NT2/D1 (cell line): ENCODE measurements around the gene FMNL2.
"Not testable (repeated sequence)": the region's sequence is repeated elsewhere in the genome, so short reads cannot be mapped to it uniquely, and the experiment has no call there.

Experiments
- DNase-seq: peaks from one replicate; pipeline ENCODE4 v3.0.0-alpha.2; 2011; ENCODE audit warnings: low read depth, low spot score
- H3K27me3 ChIP-seq: 2 replicates; pipeline ENCODE4 v1.6.0; 2011; ENCODE audit warnings: mild to moderate bottlenecking; ENCODE audit not compliant: insufficient read length, insufficient read depth
- H3K36me3 ChIP-seq: 2 replicates; pipeline ENCODE4 v1.6.1; 2011; ENCODE audit warnings: mild to moderate bottlenecking, low read length, mixed read lengths; ENCODE audit not compliant: insufficient read depth, insufficient read length
- H3K4me1 ChIP-seq: 2 replicates; pipeline ENCODE4 v1.5.1; 2011; ENCODE audit not compliant: insufficient read depth, insufficient read length
- H3K4me3 ChIP-seq: 2 replicates; pipeline ENCODE4 v1.5.1; 2011; ENCODE audit warnings: low read depth; ENCODE audit not compliant: insufficient read length
- H3K9ac ChIP-seq: 2 replicates; pipeline ENCODE4 v1.6.0; 2011; ENCODE audit warnings: low read depth; ENCODE audit not compliant: insufficient read length
- H3K9me3 ChIP-seq: 2 replicates; pipeline ENCODE4 v1.5.1; 2011; ENCODE audit warnings: mild to moderate bottlenecking, low read length; ENCODE audit not compliant: insufficient read depth
- SUZ12 ChIP-seq: IDR thresholded peaks from 2 replicates; pipeline ENCODE4 v1.6.1; 2011; ENCODE audit not compliant: insufficient read length, insufficient read depth; ENCODE audit errors: extremely low read depth
- YY1 ChIP-seq: IDR thresholded peaks from 2 replicates; pipeline ENCODE4 v1.6.1; 2011; ENCODE audit not compliant: insufficient read length, insufficient read depth
- ZNF274 ChIP-seq: IDR thresholded peaks from 2 replicates; pipeline ENCODE4 v1.6.1; 2011; ENCODE audit warnings: mild to moderate bottlenecking, low read depth, low read length

FMNL2 gene

GRCh38 chr2:152511981-152512380 is 177.0 kb downstream of the FMNL2 start:
- Histone ChIP-seq H3K4me1 (no peaks in the 10 kb centered on the region), H3K4me3 (no peak overlapping the region), H3K9ac (no peak overlapping the region), H3K27me3 (no peaks in the 10 kb centered on the region), H3K9me3 (no peaks in the 10 kb centered on the region), H3K36me3 (no peaks in the 10 kb centered on the region)
- TF ChIP-seq ZNF274 (no peak), SUZ12 (no peak), YY1 (no peak)
- DNase-seq = no peak

DNA sequence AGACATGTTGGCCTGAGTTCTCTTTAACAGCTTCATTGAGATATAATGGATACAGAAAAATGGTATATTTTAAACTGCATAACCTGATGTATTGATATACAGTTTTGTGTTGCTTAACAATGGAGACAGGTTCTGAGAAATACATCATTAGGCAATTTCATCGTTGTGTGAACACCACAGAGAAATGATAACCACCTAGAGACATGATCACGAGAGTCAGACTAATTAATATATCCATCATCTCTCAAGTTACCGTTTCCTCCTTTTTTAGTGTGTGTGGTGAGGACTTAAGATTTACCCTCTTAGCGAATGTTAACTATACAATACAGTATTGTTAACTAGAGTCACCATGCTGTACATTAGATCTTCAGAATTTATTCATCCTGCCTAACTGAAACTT is 178.1 kb downstream of the FMNL2 start:
- no peak overlapping the region for H3K4me3 ChIP-seq
- no peak for TF ChIP-seq SUZ12
- no peak for TF ChIP-seq YY1
- no peak for TF ChIP-seq ZNF274
- H3K9ac ChIP-seq = no peak overlapping the region

DNA sequence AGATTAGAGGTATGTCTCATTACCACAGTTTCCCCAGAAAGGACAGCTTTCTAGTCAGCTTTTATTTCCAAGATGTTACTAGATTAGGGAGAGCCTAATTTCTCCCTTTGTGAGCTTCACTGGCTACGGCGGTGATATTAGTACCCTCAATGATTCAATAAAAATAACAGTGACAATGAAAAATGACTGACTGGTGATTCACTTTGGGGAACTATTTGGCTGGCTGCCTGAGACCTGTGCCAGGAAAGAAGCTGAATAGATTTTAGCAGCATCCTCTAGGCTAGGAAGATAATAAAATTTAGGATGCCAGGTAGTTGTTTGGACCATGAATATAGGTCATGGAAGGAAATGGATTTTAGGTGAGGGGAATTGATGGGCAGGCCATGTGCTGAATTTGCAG is 178.7 kb downstream of the FMNL2 start:
- no peak for DNase-seq
- no peaks in the 10 kb centered on the region for H3K9me3 ChIP-seq
- TF ChIP-seq SUZ12 = no peak
- no peak for TF ChIP-seq YY1
- no peak for TF ChIP-seq ZNF274

More for the DNA sequence above, 178.1 kb downstream of the FMNL2 start:
- DNase-seq = no peak
- Histone ChIP-seq H3K36me3 (no peaks in the 10 kb centered on the region), H3K9me3 (no peaks in the 10 kb centered on the region), H3K27me3 (no peaks in the 10 kb centered on the region), H3K4me1 (no peaks in the 10 kb centered on the region)

GRCh38 chr2:152518034-152518433 is 183.1 kb downstream of the FMNL2 start:
- H3K36me3 ChIP-seq = no peaks in the 10 kb centered on the region
- TF ChIP-seq SUZ12 (no peak), ZNF274 (no peak), YY1 (no peak)
- H3K9ac ChIP-seq = no peak overlapping the region
- H3K4me1 ChIP-seq = no peaks in the 10 kb centered on the region
- H3K9me3 ChIP-seq = no peaks in the 10 kb centered on the region
- H3K27me3 ChIP-seq = no peaks in the 10 kb centered on the region
- no peak overlapping the region for H3K4me3 ChIP-seq
- no peak for DNase-seq

More for the DNA sequence above, 178.7 kb downstream of the FMNL2 start:
- Histone ChIP-seq H3K36me3 (no peaks in the 10 kb centered on the region), H3K4me1 (no peaks in the 10 kb centered on the region), H3K4me3 (no peak overlapping the region), H3K9ac (no peak overlapping the region), H3K27me3 (no peaks in the 10 kb centered on the region)

DNA sequence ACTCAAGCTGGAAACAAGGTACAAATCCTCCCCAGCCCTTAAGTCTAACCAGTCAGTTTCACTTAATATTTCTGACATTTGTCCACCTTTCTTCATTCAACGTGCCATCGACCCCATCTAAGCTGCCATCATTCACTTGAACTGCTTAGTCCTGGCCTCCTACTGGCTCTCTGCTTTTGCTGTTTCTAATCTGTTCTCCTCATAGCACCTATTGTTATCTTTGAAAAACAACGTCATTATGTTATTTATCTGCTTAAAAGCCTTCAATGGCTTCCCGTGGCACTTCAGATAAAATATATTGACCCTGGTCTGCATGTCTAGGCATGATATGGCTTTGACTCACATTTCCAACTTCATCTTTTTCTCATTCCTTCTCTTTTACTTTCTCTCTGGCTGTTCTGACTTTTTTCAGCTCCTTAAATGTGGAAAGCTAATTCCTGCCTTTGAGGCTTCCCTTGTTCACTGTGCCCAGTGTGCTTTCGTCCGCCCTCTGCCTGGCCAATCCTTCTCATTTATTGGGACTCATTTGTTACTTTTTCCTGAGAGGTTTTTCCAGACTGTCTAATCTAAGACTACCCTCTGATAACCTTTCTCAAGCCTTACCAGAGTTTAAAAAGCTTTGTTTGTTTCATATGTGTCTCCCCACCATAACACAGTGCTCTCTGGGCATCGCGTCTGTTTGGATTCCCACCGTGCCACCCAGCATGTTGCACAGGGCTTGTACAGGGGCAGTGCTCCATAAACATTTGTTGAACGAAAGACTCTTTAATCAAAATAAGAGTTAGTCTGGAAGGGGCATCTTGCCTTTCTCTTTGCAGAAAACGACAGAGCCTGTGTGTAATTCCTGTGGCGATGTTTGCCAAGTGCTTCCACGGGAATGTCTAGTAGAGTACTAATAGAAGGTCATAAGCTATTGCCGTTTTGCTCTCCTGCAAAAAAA is 183.9 kb downstream of the FMNL2 start:
- no peaks in the 10 kb centered on the region for H3K4me1 ChIP-seq
- no peaks in the 10 kb centered on the region for H3K9me3 ChIP-seq
- no peak overlapping the region for H3K4me3 ChIP-seq
- no peak for DNase-seq
- H3K27me3 ChIP-seq = no peaks in the 10 kb centered on the region
- no peak overlapping the region for H3K9ac ChIP-seq
- H3K36me3 ChIP-seq = no peaks in the 10 kb centered on the region
- TF ChIP-seq YY1 = no peak
- TF ChIP-seq SUZ12 = no peak
- no peak for TF ChIP-seq ZNF274

DNA sequence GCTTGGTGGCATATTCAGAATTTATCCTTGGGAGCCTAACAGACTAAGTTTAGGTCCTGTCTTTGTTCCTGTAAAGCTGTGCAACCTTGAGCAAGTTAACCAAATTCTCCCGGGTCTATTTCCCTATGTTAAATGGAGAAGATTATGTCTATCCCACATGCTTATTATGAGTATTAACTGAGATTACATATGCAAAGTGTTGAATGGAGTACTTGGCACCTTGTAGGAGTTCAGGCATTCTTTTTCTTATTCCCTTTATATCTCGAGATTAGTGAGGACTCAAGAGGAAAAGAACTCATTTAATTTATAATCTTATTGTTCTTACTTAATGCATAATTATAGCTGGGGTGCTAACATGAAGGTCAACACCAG is 184.6 kb downstream of the FMNL2 start:
- no peak for DNase-seq
- TF ChIP-seq YY1 (no peak), ZNF274 (no peak), SUZ12 (no peak)
- no peak overlapping the region for H3K9ac ChIP-seq
- H3K36me3 ChIP-seq = no peaks in the 10 kb centered on the region
- no peaks in the 10 kb centered on the region for H3K9me3 ChIP-seq
- H3K27me3 ChIP-seq = no peaks in the 10 kb centered on the region
- H3K4me1 ChIP-seq = no peaks in the 10 kb centered on the region
- H3K4me3 ChIP-seq = no peak overlapping the region

GRCh38 chr2:152520759-152521158 is 185.8 kb downstream of the FMNL2 start:
- no peaks in the 10 kb centered on the region for H3K4me1 ChIP-seq
- DNase-seq = no peak
- no peaks in the 10 kb centered on the region for H3K27me3 ChIP-seq
- no peaks in the 10 kb centered on the region for H3K36me3 ChIP-seq
- H3K4me3 ChIP-seq = no peak overlapping the region
- no peak for TF ChIP-seq ZNF274
- TF ChIP-seq SUZ12 = no peak
- no peak for TF ChIP-seq YY1
- no peaks in the 10 kb centered on the region for H3K9me3 ChIP-seq
- no peak overlapping the region for H3K9ac ChIP-seq

DNA sequence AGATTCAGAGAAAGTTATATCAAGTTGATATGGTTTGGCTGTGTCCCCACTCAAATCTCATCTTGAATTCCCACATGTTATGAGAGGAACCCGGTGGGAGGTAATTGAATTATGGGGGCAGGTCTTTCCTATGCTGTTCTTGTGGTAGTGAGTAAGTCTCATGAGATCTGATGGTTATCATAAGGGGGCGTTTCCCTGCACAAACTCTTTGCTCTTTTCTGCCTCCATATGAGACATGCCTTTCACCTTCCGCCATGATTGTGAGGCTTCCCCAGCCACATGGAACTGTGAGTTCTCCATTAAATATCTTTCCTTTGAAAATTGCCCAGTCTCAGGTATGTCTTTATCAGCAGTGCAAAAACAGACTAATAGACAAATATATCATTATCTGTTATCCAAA is 187.5 kb downstream of the FMNL2 start:
- not testable (repeated sequence) for H3K4me1 ChIP-seq, H3K9ac ChIP-seq, DNase-seq, H3K27me3 ChIP-seq, H3K4me3 ChIP-seq, H3K36me3 ChIP-seq, H3K9me3 ChIP-seq
